GM12891 (cell line): ENCODE data around the gene FBXW2.

Experiments
- PAX5 ChIP-seq: IDR thresholded peaks from 2 replicates; pipeline ENCODE4 v1.6.1; 2011; ENCODE audit warnings: low read length, moderate library complexity, mild to moderate bottlenecking; ENCODE audit not compliant: insufficient read depth, severe bottlenecking
- POLR2A ChIP-seq: IDR thresholded peaks from 2 replicates; pipeline ENCODE4 v1.6.1; 2011; ENCODE audit warnings: low read depth, low read length, control low read depth
- POLR2AphosphoS5 ChIP-seq: IDR thresholded peaks from 2 replicates; pipeline ENCODE4 v1.6.1; 2011; ENCODE audit warnings: low read depth, low read length, control low read depth
- TAF1 ChIP-seq: IDR thresholded peaks from 2 replicates; pipeline ENCODE4 v1.6.1; 2011; ENCODE audit warnings: low read depth, low read length, control low read depth

DNA sequence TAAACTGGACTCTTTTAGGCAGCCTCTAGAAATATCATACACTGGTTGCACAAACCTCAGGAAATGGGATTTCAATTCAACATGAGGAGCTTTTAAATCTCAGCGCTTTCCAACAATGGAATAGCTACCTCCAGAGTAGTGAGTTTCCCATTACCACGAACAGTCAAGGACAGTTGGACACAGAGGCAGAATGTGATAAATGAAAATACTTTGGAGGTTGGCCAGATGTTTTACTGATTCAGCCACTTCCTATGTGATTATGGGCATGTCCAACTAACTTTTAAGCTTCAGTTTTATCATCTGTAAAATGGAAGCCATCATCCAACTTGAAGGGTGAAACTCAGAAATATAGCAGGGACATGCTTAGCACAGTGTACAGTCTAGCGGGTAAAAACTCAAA, 2.1 kb downstream of the FBXW2 start:
- TF ChIP-seq POLR2AphosphoS5: no peak
- no peak for TF ChIP-seq POLR2A
- no peak for TF ChIP-seq TAF1
- TF ChIP-seq PAX5: no peak
